ENCODE measurements around the gene AEBP2.

- TF ChIP-seq, protein P1, sequence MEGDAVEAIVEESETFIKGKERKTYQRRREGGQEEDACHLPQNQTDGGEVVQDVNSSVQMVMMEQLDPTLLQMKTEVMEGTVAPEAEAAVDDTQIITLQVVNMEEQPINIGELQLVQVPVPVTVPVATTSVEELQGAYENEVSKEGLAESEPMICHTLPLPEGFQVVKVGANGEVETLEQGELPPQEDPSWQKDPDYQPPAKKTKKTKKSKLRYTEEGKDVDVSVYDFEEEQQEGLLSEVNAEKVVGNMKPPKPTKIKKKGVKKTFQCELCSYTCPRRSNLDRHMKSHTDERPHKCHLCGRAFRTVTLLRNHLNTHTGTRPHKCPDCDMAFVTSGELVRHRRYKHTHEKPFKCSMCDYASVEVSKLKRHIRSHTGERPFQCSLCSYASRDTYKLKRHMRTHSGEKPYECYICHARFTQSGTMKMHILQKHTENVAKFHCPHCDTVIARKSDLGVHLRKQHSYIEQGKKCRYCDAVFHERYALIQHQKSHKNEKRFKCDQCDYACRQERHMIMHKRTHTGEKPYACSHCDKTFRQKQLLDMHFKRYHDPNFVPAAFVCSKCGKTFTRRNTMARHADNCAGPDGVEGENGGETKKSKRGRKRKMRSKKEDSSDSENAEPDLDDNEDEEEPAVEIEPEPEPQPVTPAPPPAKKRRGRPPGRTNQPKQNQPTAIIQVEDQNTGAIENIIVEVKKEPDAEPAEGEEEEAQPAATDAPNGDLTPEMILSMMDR (IDR thresholded peaks at IDR 0.05; ENCODE audit: low read length): no peak
- no peak for TF ChIP-seq EZH2 (optimal IDR thresholded peaks at IDR 0.05; ENCODE audit: low read depth, low read length)
Observed at GRCh38 chr12:19539071-19539470, 99.8 kb downstream of the AEBP2 start.
